HAP-1 (cell line): ENCODE results near the gene KCNQ1.
A peak's percentile ranks its signal among the peaks of the same experiment; 100 is the strongest.

Experiments used
- DNase-seq, 2 experiments: peaks; one replicate each; pipeline ENCODE4 v3.0.0-alpha.2; 2016 to 2020; ENCODE audit warnings: low spot score in 2 of 2
- H3K27me3 ChIP-seq: fragments of 250-450 bp; sonication (Bioruptor Pico); 2 replicates; pipeline ENCODE4 v1.5.1; 2020; ENCODE audit warnings: low read depth, mild to moderate bottlenecking, moderate library complexity
- H3K36me3 ChIP-seq: fragments of 250-450 bp; sonication (Bioruptor Pico); replicated peaks from 2 replicates; pipeline ENCODE4 v1.5.1; 2020; ENCODE audit warnings: mild to moderate bottlenecking
- H3K4me1 ChIP-seq: fragments of 250-450 bp; sonication (Bioruptor Pico); 2 replicates; pipeline ENCODE4 v1.5.1; 2020; ENCODE audit warnings: mild to moderate bottlenecking
- H3K4me3 ChIP-seq: fragments of 250-450 bp; sonication (Bioruptor Pico); 2 replicates; pipeline ENCODE4 v1.5.1; 2020; ENCODE audit warnings: mild to moderate bottlenecking, moderate library complexity
- H3K9me3 ChIP-seq: fragments of 250-450 bp; sonication (Bioruptor Pico); 2 replicates; pipeline ENCODE4 v1.5.1; 2020; ENCODE audit warnings: mild to moderate bottlenecking, moderate library complexity
- in situ Hi-C: fragments of 300-500 bp; cut with MboI; formaldehyde crosslinking; loops from 3 replicates; pipeline ENCODE4 v1.14.3; 2020; ENCODE audit warnings: low sequenced_read_pairs, inconsistent platforms, mixed read lengths

Gene KCNQ1

GRCh38 chr11:2888266-2888968, 443.6 kb downstream of the KCNQ1 start:
- in situ Hi-C loops = loop anchor here (5.0 to 25.0 kb wide), 2 partner anchors 356 to 701 kb away; no protein-coding TSS in a partner anchor
- Histone ChIP-seq H3K27me3 (no peaks in the 10 kb centered on the region), H3K36me3 (no peaks in the 10 kb centered on the region), H3K9me3 (no peaks in the 10 kb centered on the region), H3K4me3 (no peak overlapping the region), H3K4me1 (peaks cover 16% of the 10 kb centered on the region)
- DNase-seq = peak; percentile 78 to 95

DNA sequence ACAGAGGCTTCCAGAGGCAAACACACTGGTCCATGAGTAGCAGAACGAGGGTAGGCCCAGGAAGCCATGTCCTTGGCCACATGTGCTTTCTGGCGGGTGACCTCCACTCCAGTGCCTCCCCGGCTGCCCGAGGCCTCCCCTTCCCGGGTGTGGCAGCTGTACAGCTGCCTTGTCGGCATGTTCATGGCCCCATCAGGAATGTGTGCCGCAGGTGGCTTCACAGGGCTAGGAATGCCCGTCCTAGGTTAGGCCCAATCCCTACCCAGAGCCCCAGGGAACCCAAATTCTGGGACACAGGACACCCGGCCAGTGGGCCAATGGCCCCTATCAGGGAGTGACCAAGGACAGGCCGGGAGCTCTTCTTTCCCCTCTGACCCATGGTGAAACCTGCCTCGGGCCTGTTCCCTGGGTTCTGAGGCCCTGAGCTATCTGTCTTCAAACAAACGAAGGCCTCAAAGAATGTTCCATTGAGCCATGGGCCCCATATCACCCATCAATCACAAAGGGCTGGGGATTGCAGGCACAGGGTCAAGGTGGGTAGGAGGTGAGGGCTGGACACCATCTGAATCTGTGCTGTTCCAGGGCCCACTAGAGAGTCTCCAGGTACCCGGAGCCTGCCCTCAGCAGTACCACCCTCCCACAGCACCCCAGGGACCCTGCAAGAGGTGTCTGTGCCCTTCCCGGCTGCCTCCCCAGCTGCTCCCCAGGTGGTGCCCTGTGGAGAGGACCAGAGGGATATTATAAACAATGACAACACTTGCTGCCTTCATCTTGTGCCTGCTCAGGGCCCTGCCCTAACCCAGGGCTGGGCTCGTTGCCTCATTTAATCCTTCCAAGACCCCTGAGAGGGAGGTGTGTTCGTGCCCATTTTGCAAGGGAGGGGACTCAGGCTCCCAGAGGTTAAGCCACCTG, 444.8 kb downstream of the KCNQ1 start:
- in situ Hi-C loops = loop anchor here (5.0 to 25.0 kb wide), 2 partner anchors 357 to 702 kb away; no protein-coding TSS in a partner anchor
- no peak for DNase-seq
- Histone ChIP-seq H3K9me3 (no peaks in the 10 kb centered on the region), H3K36me3 (no peaks in the 10 kb centered on the region), H3K4me3 (no peak overlapping the region), H3K27me3 (no peaks in the 10 kb centered on the region), H3K4me1 (peaks cover 16% of the 10 kb centered on the region)

GRCh38 chr11:2890466-2891294, 445.9 kb downstream of the KCNQ1 start:
- no peak overlapping the region for H3K4me3 ChIP-seq
- no peak for DNase-seq
- H3K27me3 ChIP-seq = no peaks in the 10 kb centered on the region
- in situ Hi-C loops = loop anchor here (25.0 kb wide), 1 partner anchor 703 kb away; no protein-coding TSS in a partner anchor
- peaks cover 12% of the 10 kb centered on the region for H3K4me1 ChIP-seq
- H3K36me3 ChIP-seq = no peaks in the 10 kb centered on the region
- H3K9me3 ChIP-seq = no peaks in the 10 kb centered on the region

DNA sequence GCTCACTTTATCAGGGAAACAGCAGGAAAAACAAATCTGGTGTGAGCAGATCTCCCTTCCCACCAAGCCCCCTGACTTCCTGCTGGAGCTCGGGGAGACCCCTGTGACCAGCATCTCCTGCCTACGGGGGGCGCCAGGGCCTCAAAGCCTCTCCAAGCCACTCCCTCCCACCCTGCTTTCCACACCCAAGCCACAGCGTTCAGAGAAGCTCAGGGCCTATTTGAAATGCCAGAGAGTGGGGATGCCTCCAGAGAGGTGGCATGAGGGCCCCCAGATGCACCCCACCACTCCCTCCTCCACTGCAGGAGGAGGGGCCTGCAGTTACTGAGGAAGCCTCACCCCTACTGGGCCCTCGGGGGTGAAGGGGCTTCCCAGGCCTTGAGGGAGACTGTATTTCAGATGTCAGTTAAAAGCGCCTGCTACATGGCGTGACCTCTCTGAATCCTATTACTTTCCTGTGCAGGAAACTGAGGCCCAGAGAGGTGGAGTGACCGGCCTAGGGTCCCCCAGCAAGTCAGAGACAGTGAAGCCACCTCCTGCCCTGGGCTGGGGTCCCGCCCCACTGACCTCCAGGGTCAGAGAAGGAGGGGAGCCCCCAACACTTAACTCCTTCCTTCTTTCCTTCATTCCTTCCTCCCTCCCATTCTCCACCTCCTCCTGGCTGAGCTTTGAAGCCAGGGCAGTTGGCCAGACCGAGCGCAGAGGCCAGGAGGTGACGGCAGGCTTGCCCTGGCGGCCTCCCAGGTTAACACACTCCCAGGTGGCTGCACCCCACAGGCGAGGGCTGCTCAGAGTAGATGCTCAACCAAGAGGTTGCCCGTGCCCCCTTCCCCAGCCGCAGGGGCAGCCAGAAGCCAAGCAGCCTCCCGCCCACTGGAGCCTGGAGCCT, 446.8 kb downstream of the KCNQ1 start:
- peak in 1 of 2 experiments; percentile 54 for DNase-seq
- in situ Hi-C loops = loop anchor here (25.0 kb wide), 1 partner anchor 704 kb away; no protein-coding TSS in a partner anchor
- H3K9me3 ChIP-seq = no peaks in the 10 kb centered on the region
- no peaks in the 10 kb centered on the region for H3K27me3 ChIP-seq
- H3K36me3 ChIP-seq = no peaks in the 10 kb centered on the region
- H3K4me3 ChIP-seq = no peak overlapping the region
- peaks cover 8% of the 10 kb centered on the region for H3K4me1 ChIP-seq

GRCh38 chr11:2892215-2892966, 447.6 kb downstream of the KCNQ1 start:
- in situ Hi-C loops = loop anchor here (25.0 kb wide), 1 partner anchor 705 kb away; no protein-coding TSS in a partner anchor
- Histone ChIP-seq H3K9me3 (no peaks in the 10 kb centered on the region), H3K4me3 (peak overlapping the region; percentile 27), H3K27me3 (no peaks in the 10 kb centered on the region), H3K4me1 (peaks cover 8% of the 10 kb centered on the region), H3K36me3 (no peaks in the 10 kb centered on the region)
- DNase-seq = peak; percentile 34 to 83

- no peaks in the 10 kb centered on the region for H3K27me3 ChIP-seq
- in situ Hi-C loops = loop anchor here (25.0 kb wide), 1 partner anchor 706 kb away; no protein-coding TSS in a partner anchor
- H3K4me1 ChIP-seq = peaks cover 8% of the 10 kb centered on the region
- peak overlapping the region; percentile 27 for H3K4me3 ChIP-seq
- no peaks in the 10 kb centered on the region for H3K9me3 ChIP-seq
- no peaks in the 10 kb centered on the region for H3K36me3 ChIP-seq
- DNase-seq = no peak
These were observed 448.2 kb downstream of the KCNQ1 start for GRCh38 chr11:2892967-2893528.

GRCh38 chr11:2893935-2894334, 449.1 kb downstream of the KCNQ1 start:
- H3K4me3 ChIP-seq = no peak overlapping the region
- in situ Hi-C loops = loop anchor here (25.0 kb wide), 1 partner anchor 707 kb away; no protein-coding TSS in a partner anchor
- no peaks in the 10 kb centered on the region for H3K9me3 ChIP-seq
- H3K4me1 ChIP-seq = peaks cover 8% of the 10 kb centered on the region
- DNase-seq = no peak
- H3K36me3 ChIP-seq = no peaks in the 10 kb centered on the region
- H3K27me3 ChIP-seq = no peaks in the 10 kb centered on the region

DNA sequence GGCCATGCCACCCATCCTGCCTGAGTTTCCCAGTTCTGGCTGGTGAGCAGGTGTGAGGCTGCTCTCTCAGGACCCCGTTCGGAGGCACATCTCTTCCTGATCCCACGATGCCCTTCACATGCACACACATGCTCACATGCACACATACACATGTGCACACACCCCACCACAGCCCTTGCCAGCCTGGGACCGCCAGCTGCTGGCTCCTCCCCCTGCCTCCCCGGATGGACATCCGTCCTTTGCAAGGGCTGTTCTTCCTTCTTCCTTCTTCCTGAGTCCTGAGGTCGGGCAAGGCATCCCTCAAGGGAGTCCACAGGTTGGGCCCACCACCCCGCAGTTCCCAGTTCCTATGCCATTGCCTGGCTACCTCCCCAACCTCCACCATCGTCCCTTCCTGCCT, 451.2 kb downstream of the KCNQ1 start:
- in situ Hi-C loops = loop anchor here (5.0 to 25.0 kb wide), 2 partner anchors 469 to 709 kb away; no protein-coding TSS in a partner anchor
- Histone ChIP-seq H3K4me3 (no peak overlapping the region), H3K36me3 (no peaks in the 10 kb centered on the region), H3K4me1 (peaks cover 8% of the 10 kb centered on the region), H3K27me3 (no peaks in the 10 kb centered on the region), H3K9me3 (no peaks in the 10 kb centered on the region)
- DNase-seq = no peak

DNA sequence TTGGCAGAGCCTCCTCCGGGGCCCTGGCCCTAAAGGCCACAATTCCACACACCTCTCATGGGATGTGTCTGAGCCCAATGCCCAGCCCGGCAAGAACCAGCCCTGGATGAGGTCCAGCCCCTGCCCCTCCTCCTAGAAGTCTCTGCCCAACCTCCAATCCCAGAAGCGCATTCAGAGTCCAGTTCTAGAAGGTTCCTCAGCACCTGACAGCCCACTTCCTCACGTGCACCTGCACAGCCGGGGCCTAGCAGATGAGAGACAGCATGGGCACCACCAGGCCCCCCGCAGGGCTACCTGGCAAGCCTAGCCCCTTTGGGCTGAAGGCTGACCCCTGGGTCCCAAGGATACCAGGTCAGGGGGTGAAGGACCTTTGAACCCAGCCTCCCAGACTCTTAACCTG, 452.2 kb downstream of the KCNQ1 start:
- Histone ChIP-seq H3K4me3 (no peak overlapping the region), H3K27me3 (no peaks in the 10 kb centered on the region), H3K4me1 (peaks cover 7% of the 10 kb centered on the region), H3K9me3 (no peaks in the 10 kb centered on the region), H3K36me3 (no peaks in the 10 kb centered on the region)
- DNase-seq = no peak
- in situ Hi-C loops = loop anchor here (5.0 to 25.0 kb wide), 2 partner anchors 470 to 710 kb away; no protein-coding TSS in a partner anchor

- Histone ChIP-seq H3K36me3 (no peaks in the 10 kb centered on the region), H3K9me3 (no peaks in the 10 kb centered on the region), H3K4me1 (peaks cover 7% of the 10 kb centered on the region), H3K27me3 (no peaks in the 10 kb centered on the region), H3K4me3 (no peak overlapping the region)
- in situ Hi-C loops = loop anchor here (5.0 to 25.0 kb wide), 2 partner anchors 471 to 711 kb away; no protein-coding TSS in a partner anchor
- DNase-seq = no peak
These were observed 453.7 kb downstream of the KCNQ1 start for GRCh38 chr11:2898366-2899079.
